Endothelial cell (in vitro differentiated cells): ENCODE data around the gene MMS22L. TPM values are rescaled to one million over a fixed set of nuclear protein-coding genes. Genes with fewer than 3 reads are reported as not detected.

Experiments used
- DNase-seq: peaks from one replicate; pipeline ENCODE4 v3.0.0; 2021; ENCODE audit warnings: low spot score
- H3K27ac Mint-ChIP-seq: one replicate; pipeline ENCODE4 v1.8.0; 2021; ENCODE audit warnings: mixed read lengths, inconsistent platforms; ENCODE audit not compliant: unreplicated experiment
- H3K27me3 Mint-ChIP-seq: one replicate; pipeline ENCODE4 v1.8.0; 2021; ENCODE audit warnings: mild to moderate bottlenecking, moderate library complexity, mixed read lengths, inconsistent platforms; ENCODE audit not compliant: unreplicated experiment
- H3K36me3 Mint-ChIP-seq: one replicate; pipeline ENCODE4 v1.8.0; 2021; ENCODE audit warnings: mild to moderate bottlenecking, low read depth, mixed read lengths, inconsistent platforms; ENCODE audit not compliant: unreplicated experiment
- H3K4me1 Mint-ChIP-seq: one replicate; pipeline ENCODE4 v1.8.0; 2021; ENCODE audit warnings: mild to moderate bottlenecking, mixed read lengths, inconsistent platforms; ENCODE audit not compliant: unreplicated experiment
- H3K4me3 Mint-ChIP-seq: one replicate; pipeline ENCODE4 v1.8.0; 2021; ENCODE audit warnings: mild to moderate bottlenecking, mixed read lengths, inconsistent platforms; ENCODE audit not compliant: unreplicated experiment
- H3K9me3 Mint-ChIP-seq: one replicate; pipeline ENCODE4 v1.8.0; 2021; ENCODE audit warnings: mixed read lengths, inconsistent platforms; ENCODE audit not compliant: unreplicated experiment
- CTCF ChIP-seq: fragments of 200-600 bp; sonication (generic); IDR thresholded peaks from one replicate; pipeline ENCODE4 v1.5.0; 2021; ENCODE audit warnings: antibody characterized with exemption; ENCODE audit not compliant: unreplicated experiment
- total RNA-seq: library from RNA; stranded (reverse); fragmentation: NEBNext Ultra II Directional; extraction: Animal tissue kit (Norgen Biotek cat#: 25700); gene quantifications from one replicate; pipeline ENCODE4 v1.2.1, GENCODE V29; 2021; ENCODE audit not compliant: unreplicated experiment

MMS22L gene
- total RNA-seq, 1 donor from 2014 or later: 14.4 TPM

- DNase-seq: no peak
- Mint-ChIP-seq H3K9me3 (no peaks in the 10 kb centered on the region), H3K27me3 (no peaks in the 10 kb centered on the region), H3K4me3 (no peak overlapping the region), H3K27ac (no peak overlapping the region), H3K4me1 (peaks cover 5% of the 10 kb centered on the region), H3K36me3 (no peaks in the 10 kb centered on the region)
- TF ChIP-seq CTCF: no peak
These were observed 141.3 kb downstream of the MMS22L start for GRCh38 chr6:97141756-97142155.

DNA sequence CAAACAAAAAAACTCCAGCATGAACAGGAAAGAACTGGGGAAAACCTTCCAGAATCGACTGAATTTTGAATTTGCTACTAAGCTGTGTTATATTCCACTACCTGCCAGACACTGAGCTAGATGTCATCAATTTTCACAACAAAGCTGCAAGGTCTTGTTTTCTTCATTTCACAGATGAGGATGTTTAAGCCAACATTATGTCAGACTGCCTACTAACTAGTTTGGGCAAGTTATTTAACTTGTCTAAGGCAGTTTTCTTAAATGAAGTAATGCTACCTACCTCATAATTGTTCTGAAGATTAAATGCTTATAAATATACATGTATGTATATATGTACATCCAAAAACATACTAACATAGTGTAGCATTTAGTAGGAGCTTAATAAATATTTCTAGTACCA, 144.4 kb downstream of the MMS22L start:
- Mint-ChIP-seq H3K9me3 (no peaks in the 10 kb centered on the region), H3K27me3 (no peaks in the 10 kb centered on the region), H3K36me3 (no peaks in the 10 kb centered on the region), H3K4me1 (peaks cover 5% of the 10 kb centered on the region), H3K27ac (no peak overlapping the region), H3K4me3 (no peak overlapping the region)
- no peak for TF ChIP-seq CTCF
- no peak for DNase-seq

DNA sequence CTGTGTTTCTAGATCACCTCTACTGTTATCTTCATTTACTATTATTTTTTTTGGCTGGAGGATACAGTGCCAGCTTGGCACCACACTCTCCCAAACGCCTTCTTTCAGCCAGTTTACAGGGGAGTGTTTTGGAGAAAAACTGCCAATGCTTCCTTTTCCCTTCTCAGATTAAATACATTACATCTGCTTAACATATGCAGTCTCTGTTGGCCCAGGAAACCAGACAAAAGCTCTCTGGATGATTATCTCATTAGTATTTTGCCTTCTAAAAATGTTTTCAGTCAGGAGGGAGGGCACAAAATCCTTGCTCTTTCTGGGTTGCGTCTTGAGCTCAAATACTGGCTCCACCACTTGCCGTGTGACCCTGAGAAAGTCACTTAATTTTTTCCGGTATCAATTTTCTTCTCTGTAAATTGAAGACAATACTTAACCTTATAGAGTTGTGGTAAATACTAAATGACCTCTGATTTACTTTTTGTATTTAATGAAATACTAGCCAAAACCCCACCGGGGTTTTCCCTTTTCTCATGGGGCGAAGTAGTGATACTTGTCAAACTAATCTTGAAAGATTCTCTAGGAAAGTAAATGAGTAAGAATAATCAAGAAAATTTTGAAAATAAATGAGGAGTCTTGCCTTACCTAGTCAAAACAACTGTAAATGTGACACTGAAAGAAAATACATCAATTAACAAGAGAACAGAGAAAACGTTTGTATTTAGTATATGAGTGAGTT, 146.2 kb downstream of the MMS22L start:
- no peak for DNase-seq
- Mint-ChIP-seq H3K4me3 (no peak overlapping the region), H3K4me1 (no peaks in the 10 kb centered on the region), H3K27me3 (no peaks in the 10 kb centered on the region), H3K36me3 (no peaks in the 10 kb centered on the region), H3K9me3 (no peaks in the 10 kb centered on the region), H3K27ac (no peak overlapping the region)
- TF ChIP-seq CTCF: no peak

DNA sequence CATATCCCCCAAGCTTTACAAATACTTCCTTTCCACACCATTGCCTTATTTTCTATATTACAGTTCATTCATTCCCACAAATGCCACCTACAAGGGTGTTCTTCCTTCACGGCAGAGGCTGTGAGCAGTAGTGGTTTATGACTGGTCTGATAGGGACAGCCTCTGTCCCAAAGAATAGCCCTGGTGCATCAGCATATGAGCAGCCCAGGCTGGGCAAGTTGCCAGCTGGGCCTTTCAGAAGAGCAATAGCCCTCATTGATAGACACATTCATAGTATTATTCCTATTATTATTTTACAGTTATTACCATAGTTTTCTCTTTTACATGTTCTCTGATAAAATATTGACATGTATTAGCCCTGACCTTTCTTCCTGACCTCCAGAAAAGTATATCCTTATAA, 149.9 kb downstream of the MMS22L start:
- no peak overlapping the region for H3K27ac Mint-ChIP-seq
- no peak for DNase-seq
- no peaks in the 10 kb centered on the region for H3K27me3 Mint-ChIP-seq
- H3K36me3 Mint-ChIP-seq: no peaks in the 10 kb centered on the region
- H3K4me1 Mint-ChIP-seq: no peaks in the 10 kb centered on the region
- H3K4me3 Mint-ChIP-seq: no peak overlapping the region
- H3K9me3 Mint-ChIP-seq: no peaks in the 10 kb centered on the region
- no peak for TF ChIP-seq CTCF

GRCh38 chr6:97129106-97129505, 153.9 kb downstream of the MMS22L start:
- no peak for DNase-seq
- Mint-ChIP-seq H3K36me3 (no peaks in the 10 kb centered on the region), H3K27ac (no peak overlapping the region), H3K9me3 (no peaks in the 10 kb centered on the region), H3K4me1 (no peaks in the 10 kb centered on the region), H3K27me3 (no peaks in the 10 kb centered on the region), H3K4me3 (no peak overlapping the region)
- TF ChIP-seq CTCF: no peak
